Heart left ventricle (tissue), 16 donors: ENCODE results near the gene PCSK5. TPM values are rescaled to one million over a fixed set of nuclear protein-coding genes. Genes with fewer than 3 reads are reported as not detected.
A peak's percentile ranks its signal among the peaks of the same experiment; 100 is the strongest.

Experiments used
- ATAC-seq, 4 donors: fragments of 200-7000 bp; cut with Tn5 transposase; one replicate each; pipeline ENCODE4 v1.9.1; 2020 to 2022; ENCODE audit warnings: moderate library complexity in 4 of 4, mild to moderate bottlenecking in 3 of 4, moderate number of reproducible peaks in 1 of 4
- DNase-seq, 5 donors: peaks; one replicate each; pipeline ENCODE4 v3.0.0-alpha.2; 2020
- H3K27ac ChIP-seq, 12 donors: fragments of 200-600 bp; sonication (generic) in 4 of 12; one replicate each; pipeline versions ENCODE4 v1.5.0 to v1.8.0; 2016 to 2022; ENCODE audit warnings: mild to moderate bottlenecking in 2 of 12
- H3K27me3 ChIP-seq, 9 donors: fragments of 200-600 bp; sonication (generic) in 2 of 9; one replicate each; pipeline versions ENCODE4 v1.5.1 to v1.8.0; 2016 to 2022; ENCODE audit warnings: mild to moderate bottlenecking in 3 of 9
- H3K36me3 ChIP-seq, 9 donors: fragments of 200-600 bp; sonication (generic) in 2 of 9; one replicate each; pipeline versions ENCODE4 v1.5.0 to v1.8.0; 2018 to 2022; ENCODE audit warnings: mild to moderate bottlenecking in 2 of 9
- H3K4me1 ChIP-seq, 12 donors: fragments of 200-600 bp; sonication (generic) in 4 of 12; one replicate each; pipeline versions ENCODE4 v1.5.0 to v1.8.0; 2016 to 2022; ENCODE audit warnings: mild to moderate bottlenecking in 3 of 12
- H3K4me3 ChIP-seq, 12 donors: fragments of 200-600 bp; sonication (generic) in 4 of 12; one replicate each; pipeline versions ENCODE4 v1.5.0 to v1.8.0; 2017 to 2022; ENCODE audit warnings: mild to moderate bottlenecking in 9 of 12, moderate library complexity in 4 of 12
- H3K9me3 ChIP-seq, 12 donors: fragments of 200-600 bp; sonication (generic) in 4 of 12; one replicate each; pipeline versions ENCODE4 v1.5.0 to v1.8.0; 2016 to 2022; ENCODE audit warnings: mild to moderate bottlenecking in 1 of 12
- POLR2A ChIP-seq, 2 donors: fragments of 450-650 bp; IDR thresholded peaks; one replicate each; pipeline ENCODE4 v1.6.1; 2017; ENCODE audit warnings: antibody characterized with exemption in 2 of 2, mild to moderate bottlenecking in 2 of 2, moderate library complexity in 2 of 2
- WGBS, 4 donors: extraction: QIAGEN DNeasy Blood & Tissue Kit in 2 of 4; methylation state at CpG; one replicate each; pipeline versions ENCODE4 v1.1.5 to v1.1.7; 2013 to 2018; 5-methylcytosine and 5-hydroxymethylcytosine counted together
- intact Hi-C, 10 donors: fragments of 100-400 bp; cut with DNase I; formaldehyde crosslinking; loops; one replicate each; pipeline versions ENCODE4 v1.11.1 to v1.14.2; 2022
- polyA plus RNA-seq, 2 donors: library from polyadenylated mRNA; stranded (reverse); fragments of 200-250 nt; gene quantifications; one replicate each; pipeline ENCODE4 v1.2.3, GENCODE V29; 2013
- total RNA-seq, 9 donors: library from RNA; depleted of rRNA in 2 of 9; stranded (reverse); fragments of >200 nt in 2 of 9; fragmentation: NEBNext Ultra II Directional in 3 of 9; extraction: Animal tissue kit (Norgen Biotek cat#: 25700) in 3 of 9; gene quantifications; one replicate each; pipeline versions ENCODE4 v1.1.0 to v1.2.4, GENCODE V29; 2016 to 2023
- TF ChIP-seq, protein P1 (sequence below), 12 donors: fragments of 200-600 bp; sonication (generic) in 4 of 12; IDR thresholded peaks; one replicate each; pipeline versions ENCODE4 v1.5.0 to v1.8.0; 2018 to 2022; ENCODE audit warnings: antibody characterized with exemption in 12 of 12, mild to moderate bottlenecking in 5 of 12
- donor health status: ischemic (EF 13 %, LVEDD 7.1; RV severe dilation, severe dysfunction).
- donor health status: healthy with polysubstance abuse.
- donor health status: DM: no; HTN: yes; CAD: no.
- donor health status: DM: no; HTN: no; CAD: no.
- donor health status: ischemic (EF 25% LVEDD 6.9; RV normal size, moderate dysfunction).
- donor health status: ischemic (EF 25% LVEDD 5.7; RV mildly dilated, moderate dysfunction).
- donor health status: healthy.
- donor health status: DM: yes; HTN: yes; CAD: no.
- donor health status: ischemic (EF 35%, LVEDD 5.7; RV mildly dilated, moderate dysfunction).
- donor health status: nonischemic (EF 11% LVEDD 7.7; RV severe dilation, severe dysfunction).
- donor health status: DM: yes; HTN: yes; CAD: no.
- donor health status: PGD.
- donor health status: ischemic (EF 29% LVEDD 5.4; RV normal size, mild dysfunction).
- donor health status: nonischemic (EF 23%, LVEDD 6.1; RV moderate dilation, normal function).

The PCSK5 gene
- total and polyA plus RNA-seq, 11 donors, result 1.3 to 13.6 (median 5.9) TPM

DNA sequence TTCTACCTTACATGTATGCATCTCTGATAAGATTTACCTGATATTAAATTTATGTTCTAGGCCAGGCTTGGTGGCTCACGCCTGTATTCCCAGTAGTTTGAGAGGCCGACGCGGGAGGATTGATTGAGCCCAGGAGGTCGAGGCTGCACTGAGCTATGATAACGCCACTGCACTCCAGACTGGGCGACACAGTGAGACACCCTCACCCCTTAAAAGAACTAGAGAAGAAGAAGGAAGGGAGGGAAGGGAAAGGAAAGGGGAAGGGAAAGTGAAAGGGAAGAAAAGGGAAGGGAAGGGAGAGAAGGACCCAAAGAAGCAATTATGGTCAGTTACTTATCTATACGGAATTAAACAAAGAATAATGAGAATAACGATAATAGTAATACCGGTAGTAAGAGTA, 504.9 kb downstream of the PCSK5 start:
- ATAC-seq, result no peak
- peak overlapping the region in 11 of 12 donors; percentile 90 to 99 (median 94) for H3K27ac ChIP-seq
- WGBS, 4 donors, result 75 to 82% (median 79%) methylated on average over 10 of the region's 10 CpGs
- peaks cover 0 to 38% (median 17%) of the 10 kb centered on the region in 12 donors for H3K4me1 ChIP-seq
- no peak for TF ChIP-seq POLR2A (IDR thresholded peaks at IDR 0.05)
- TF ChIP-seq, protein P1, sequence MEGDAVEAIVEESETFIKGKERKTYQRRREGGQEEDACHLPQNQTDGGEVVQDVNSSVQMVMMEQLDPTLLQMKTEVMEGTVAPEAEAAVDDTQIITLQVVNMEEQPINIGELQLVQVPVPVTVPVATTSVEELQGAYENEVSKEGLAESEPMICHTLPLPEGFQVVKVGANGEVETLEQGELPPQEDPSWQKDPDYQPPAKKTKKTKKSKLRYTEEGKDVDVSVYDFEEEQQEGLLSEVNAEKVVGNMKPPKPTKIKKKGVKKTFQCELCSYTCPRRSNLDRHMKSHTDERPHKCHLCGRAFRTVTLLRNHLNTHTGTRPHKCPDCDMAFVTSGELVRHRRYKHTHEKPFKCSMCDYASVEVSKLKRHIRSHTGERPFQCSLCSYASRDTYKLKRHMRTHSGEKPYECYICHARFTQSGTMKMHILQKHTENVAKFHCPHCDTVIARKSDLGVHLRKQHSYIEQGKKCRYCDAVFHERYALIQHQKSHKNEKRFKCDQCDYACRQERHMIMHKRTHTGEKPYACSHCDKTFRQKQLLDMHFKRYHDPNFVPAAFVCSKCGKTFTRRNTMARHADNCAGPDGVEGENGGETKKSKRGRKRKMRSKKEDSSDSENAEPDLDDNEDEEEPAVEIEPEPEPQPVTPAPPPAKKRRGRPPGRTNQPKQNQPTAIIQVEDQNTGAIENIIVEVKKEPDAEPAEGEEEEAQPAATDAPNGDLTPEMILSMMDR (IDR thresholded peaks at IDR 0.05), result no peak
- peak overlapping the region in 10 of 12 donors; percentile 73 to 99 (median 92) for H3K4me3 ChIP-seq
- peaks cover 0 to 8% (median 0%) of the 10 kb centered on the region in 12 donors for H3K9me3 ChIP-seq
- H3K36me3 ChIP-seq, result peaks cover 0 to 12% (median 4%) of the 10 kb centered on the region in 9 donors
- DNase-seq, result no peak
- H3K27me3 ChIP-seq, result no peaks in the 10 kb centered on the region
- intact Hi-C loops, result no loop called here

DNA sequence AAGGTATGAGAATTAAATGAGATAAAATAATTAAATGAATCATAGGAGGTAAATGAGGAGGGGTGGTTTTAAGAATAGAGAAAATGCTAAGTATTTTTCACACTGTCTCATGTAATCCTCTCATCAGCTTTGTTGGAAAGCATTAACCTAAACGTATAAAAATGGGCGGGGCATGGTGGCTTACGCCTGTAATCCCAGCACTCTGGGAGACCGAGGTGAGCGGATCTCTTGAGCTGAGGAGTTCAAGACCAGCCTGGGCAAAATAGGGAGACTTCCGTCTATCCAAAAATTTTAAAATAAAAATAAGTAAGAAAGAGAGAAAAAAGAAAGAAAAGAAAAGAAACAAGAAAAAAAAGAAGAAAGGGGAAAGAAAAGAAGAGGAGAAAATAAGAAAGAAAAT, 505.7 kb downstream of the PCSK5 start:
- intact Hi-C loops, result no loop called here
- Histone ChIP-seq H3K27ac (no peak overlapping the region), H3K36me3 (peaks cover 0 to 12% (median 4%) of the 10 kb centered on the region in 9 donors), H3K27me3 (no peaks in the 10 kb centered on the region), H3K4me3 (no peak overlapping the region), H3K9me3 (peaks cover 0 to 8% (median 0%) of the 10 kb centered on the region in 12 donors), H3K4me1 (peaks cover 0 to 31% (median 12%) of the 10 kb centered on the region in 12 donors)
- 90 to 95% (median 92%) methylated on average over 6 of the region's 6 CpGs for WGBS, 4 donors
- ATAC-seq (no peak), DNase-seq (no peak)
- TF ChIP-seq, protein P1 (IDR thresholded peaks at IDR 0.05), result no peak
- TF ChIP-seq POLR2A (IDR thresholded peaks at IDR 0.05), result no peak

DNA sequence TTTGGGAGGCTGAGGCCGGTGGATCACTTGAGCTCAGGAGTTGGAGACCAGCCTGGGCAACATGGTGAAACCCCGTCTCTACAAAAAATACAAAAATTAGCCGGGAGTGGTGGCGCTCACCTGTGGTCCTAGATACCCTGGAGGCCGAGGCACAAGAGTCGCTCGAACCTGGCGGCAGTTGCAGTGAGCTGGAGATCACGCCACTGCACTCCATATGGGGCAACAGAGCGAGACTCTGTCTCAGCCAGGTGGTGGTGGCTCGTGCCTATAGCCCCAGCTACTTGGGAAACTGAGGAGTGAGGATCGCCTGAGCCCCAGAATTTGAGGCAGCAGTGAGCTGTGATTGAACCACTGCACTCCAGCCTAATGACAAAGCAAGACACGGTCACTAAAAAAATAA, 506.1 kb downstream of the PCSK5 start:
- Histone ChIP-seq H3K27ac (no peak overlapping the region), H3K36me3 (peaks cover 0 to 9% (median 1%) of the 10 kb centered on the region in 9 donors), H3K4me3 (no peak overlapping the region), H3K4me1 (peaks cover 0 to 27% (median 10%) of the 10 kb centered on the region in 12 donors), H3K9me3 (peaks cover 0 to 8% (median 0%) of the 10 kb centered on the region in 12 donors), H3K27me3 (no peaks in the 10 kb centered on the region)
- ATAC-seq (no peak), DNase-seq (no peak)
- WGBS, 4 donors, result 96 to 97% (median 97%) methylated on average over 13 of the region's 13 CpGs
- TF ChIP-seq POLR2A (IDR thresholded peaks at IDR 0.05), result no peak
- TF ChIP-seq, protein P1 (IDR thresholded peaks at IDR 0.05), result no peak
- intact Hi-C loops, result no loop called here

DNA sequence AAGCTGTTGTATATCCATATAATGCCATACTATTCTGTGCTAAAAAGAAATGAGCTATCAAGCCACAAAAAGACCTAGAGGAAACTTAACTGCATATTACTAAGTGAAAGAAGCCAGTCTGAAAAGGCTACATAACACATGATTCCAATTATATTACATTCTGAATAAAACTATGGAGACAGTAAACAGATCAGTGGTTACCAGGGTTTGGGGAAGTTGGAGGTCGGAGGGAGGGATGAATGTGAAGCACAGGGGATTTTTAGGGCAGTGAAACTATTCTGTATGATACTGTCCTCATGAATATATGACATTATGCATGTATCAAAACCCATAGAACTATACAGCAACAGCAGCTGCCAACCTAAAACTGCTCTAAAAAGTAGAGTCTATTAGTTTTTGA, 509.4 kb downstream of the PCSK5 start:
- no peak for TF ChIP-seq POLR2A (IDR thresholded peaks at IDR 0.05)
- TF ChIP-seq, protein P1 (IDR thresholded peaks at IDR 0.05), result no peak
- WGBS, 4 donors, result 68 to 79% (median 74%) methylated on average over 1 of the region's 1 CpG
- no peak overlapping the region for H3K4me3 ChIP-seq
- no peaks in the 10 kb centered on the region for H3K36me3 ChIP-seq
- ATAC-seq (no peak), DNase-seq (no peak)
- H3K4me1 ChIP-seq, result peaks cover 0 to 22% (median 9%) of the 10 kb centered on the region in 12 donors
- intact Hi-C loops, result loop anchor here in 3 of 10 donors (5.0 to 10.0 kb wide), 2 partner anchors 302 to 305 kb away; no protein-coding TSS in a partner anchor
- H3K27ac ChIP-seq, result no peak overlapping the region
- H3K9me3 ChIP-seq, result no peaks in the 10 kb centered on the region
- no peaks in the 10 kb centered on the region for H3K27me3 ChIP-seq
